Chondrocyte (in vitro differentiated cells): ENCODE data around the gene GGTLC1. TPM values are rescaled to one million over a fixed set of nuclear protein-coding genes. Genes with fewer than 3 reads are reported as not detected.

Experiments used
- DNase-seq: peaks from one replicate; pipeline ENCODE4 v3.0.0; 2021; ENCODE audit warnings: mixed read lengths, low spot score
- H3K27ac Mint-ChIP-seq: one replicate; pipeline ENCODE4 v1.8.0; 2021; ENCODE audit warnings: mild to moderate bottlenecking, moderate library complexity, mixed read lengths; ENCODE audit not compliant: unreplicated experiment
- H3K27me3 Mint-ChIP-seq: 2 replicates; pipeline ENCODE4 v1.8.0; 2021; ENCODE audit warnings: low read depth, mixed read lengths
- H3K36me3 Mint-ChIP-seq: 2 replicates; pipeline ENCODE4 v1.8.0; 2021; ENCODE audit warnings: low read depth, mixed read lengths
- H3K4me1 Mint-ChIP-seq: 2 replicates; pipeline ENCODE4 v1.8.0; 2021; ENCODE audit warnings: low read depth, mild to moderate bottlenecking, mixed read lengths
- H3K4me3 Mint-ChIP-seq: one replicate; pipeline ENCODE4 v1.8.0; 2021; ENCODE audit warnings: mild to moderate bottlenecking, moderate library complexity, mixed read lengths; ENCODE audit not compliant: unreplicated experiment
- H3K9me3 Mint-ChIP-seq: 2 replicates; pipeline ENCODE4 v1.8.0; 2021; ENCODE audit warnings: low read depth, mixed read lengths
- total RNA-seq: library from RNA; stranded (reverse); gene quantifications from 3 replicates; pipeline ENCODE4 v1.2.1, GENCODE V29; 2021
- TF ChIP-seq, protein P1 (sequence below): fragments of 200-600 bp; sonication (generic); IDR thresholded peaks from 2 replicates; pipeline ENCODE4 v1.5.0; 2021; ENCODE audit warnings: antibody characterized with exemption, mild to moderate bottlenecking, moderate library complexity

The GGTLC1 gene
- total RNA-seq, 1 donor from 2014 or later = not detected

DNA sequence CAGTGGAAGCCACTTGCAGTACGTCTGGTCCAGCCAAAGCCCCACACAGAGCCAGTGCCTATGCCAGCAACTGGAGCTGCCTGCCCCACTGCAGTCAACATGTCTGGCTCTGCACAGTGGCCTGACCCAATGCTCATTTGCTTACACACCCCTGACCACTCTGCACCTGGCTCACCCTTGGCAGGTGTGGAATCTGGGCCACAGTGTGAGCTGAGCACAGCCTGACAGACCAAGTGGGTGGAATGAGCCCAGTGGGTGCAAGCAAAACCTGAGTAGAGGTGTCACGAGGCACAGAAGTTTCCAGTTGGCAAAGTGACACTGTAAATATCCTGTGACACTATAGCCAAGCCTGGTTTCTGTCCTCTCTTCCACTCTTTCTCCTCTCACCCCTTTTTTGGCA is 49.5 kb downstream of the GGTLC1 start:
- Mint-ChIP-seq H3K9me3 (peaks cover 5% of the 10 kb centered on the region), H3K4me3 (no peak overlapping the region), H3K4me1 (no peaks in the 10 kb centered on the region), H3K27ac (no peak overlapping the region), H3K36me3 (no peaks in the 10 kb centered on the region), H3K27me3 (peaks cover 16% of the 10 kb centered on the region)
- DNase-seq = no peak
- TF ChIP-seq, protein P1, sequence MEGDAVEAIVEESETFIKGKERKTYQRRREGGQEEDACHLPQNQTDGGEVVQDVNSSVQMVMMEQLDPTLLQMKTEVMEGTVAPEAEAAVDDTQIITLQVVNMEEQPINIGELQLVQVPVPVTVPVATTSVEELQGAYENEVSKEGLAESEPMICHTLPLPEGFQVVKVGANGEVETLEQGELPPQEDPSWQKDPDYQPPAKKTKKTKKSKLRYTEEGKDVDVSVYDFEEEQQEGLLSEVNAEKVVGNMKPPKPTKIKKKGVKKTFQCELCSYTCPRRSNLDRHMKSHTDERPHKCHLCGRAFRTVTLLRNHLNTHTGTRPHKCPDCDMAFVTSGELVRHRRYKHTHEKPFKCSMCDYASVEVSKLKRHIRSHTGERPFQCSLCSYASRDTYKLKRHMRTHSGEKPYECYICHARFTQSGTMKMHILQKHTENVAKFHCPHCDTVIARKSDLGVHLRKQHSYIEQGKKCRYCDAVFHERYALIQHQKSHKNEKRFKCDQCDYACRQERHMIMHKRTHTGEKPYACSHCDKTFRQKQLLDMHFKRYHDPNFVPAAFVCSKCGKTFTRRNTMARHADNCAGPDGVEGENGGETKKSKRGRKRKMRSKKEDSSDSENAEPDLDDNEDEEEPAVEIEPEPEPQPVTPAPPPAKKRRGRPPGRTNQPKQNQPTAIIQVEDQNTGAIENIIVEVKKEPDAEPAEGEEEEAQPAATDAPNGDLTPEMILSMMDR = no peak

- Mint-ChIP-seq H3K9me3 (peaks cover 5% of the 10 kb centered on the region), H3K4me3 (no peak overlapping the region), H3K27ac (no peak overlapping the region), H3K36me3 (no peaks in the 10 kb centered on the region), H3K4me1 (no peaks in the 10 kb centered on the region), H3K27me3 (peaks cover 17% of the 10 kb centered on the region)
- DNase-seq = no peak
- TF ChIP-seq, protein P1 = no peak
These were observed 50.5 kb downstream of the GGTLC1 start for GRCh38 chr20:23938118-23938438.

DNA sequence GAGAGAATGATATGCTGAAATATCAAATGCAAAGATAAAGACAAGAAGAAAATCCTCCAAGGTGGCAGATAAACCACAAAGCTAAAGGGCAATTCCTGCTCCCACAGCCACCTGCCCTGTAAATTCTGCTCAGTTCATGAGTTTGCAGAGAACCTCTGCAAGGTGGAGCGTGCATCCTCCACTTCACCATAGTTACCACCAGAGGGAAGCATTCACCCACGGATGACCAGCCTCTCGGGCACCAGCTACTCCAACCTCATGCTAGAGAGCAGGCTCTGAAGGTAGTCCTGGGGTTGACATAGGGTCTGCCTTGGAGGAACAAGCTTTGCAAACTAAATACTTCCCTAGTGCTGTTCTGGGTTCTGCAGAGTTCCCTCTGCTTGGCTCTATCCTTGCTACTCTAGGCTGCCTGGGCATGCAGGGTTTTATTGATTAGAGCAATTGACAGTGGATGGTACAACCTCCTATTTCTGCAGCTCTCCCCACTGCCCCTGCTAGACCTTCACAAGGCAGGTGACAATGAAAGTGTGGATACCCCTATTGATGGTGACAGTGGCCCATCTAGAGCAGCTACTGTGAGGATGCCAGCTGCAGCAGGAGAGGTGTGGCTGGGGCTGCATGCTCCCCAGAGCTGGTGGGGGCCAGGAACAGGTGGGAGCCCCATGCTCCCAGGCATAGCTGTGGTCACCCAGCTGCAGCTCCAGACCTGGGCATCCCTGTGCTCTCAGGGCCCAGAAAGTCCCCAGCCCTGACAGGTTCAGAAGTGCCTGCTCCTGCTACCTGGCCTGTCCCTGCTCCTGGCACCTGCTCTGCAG is 51.1 kb downstream of the GGTLC1 start:
- H3K27ac Mint-ChIP-seq = no peak overlapping the region
- no peak for DNase-seq
- H3K9me3 Mint-ChIP-seq = peaks cover 5% of the 10 kb centered on the region
- no peaks in the 10 kb centered on the region for H3K4me1 Mint-ChIP-seq
- TF ChIP-seq, protein P1 = peak; percentile 87
- peaks cover 18% of the 10 kb centered on the region for H3K27me3 Mint-ChIP-seq
- H3K36me3 Mint-ChIP-seq = no peaks in the 10 kb centered on the region
- no peak overlapping the region for H3K4me3 Mint-ChIP-seq

Other genes starting within 250 kb of the GGTLC1 start
- gene CST1, start 237.8 kb downstream of the GGTLC1 start, total RNA-seq = not detected in 3 replicates
- gene CST2, start 162.1 kb downstream of the GGTLC1 start, total RNA-seq = not detected in 3 replicates
- not detected in 3 replicates for gene CST5, start 109.0 kb downstream of the GGTLC1 start, total RNA-seq